GM19455 (cell line): ENCODE results near the gene RIC8B.
"Not testable (repeated sequence)": the region's sequence is repeated elsewhere in the genome, so short reads cannot be mapped to it uniquely, and the experiment has no call there.

ENCODE experiments used
- ATAC-seq: cut with Tn5 transposase; IDR thresholded peaks from one replicate; pipeline ENCODE4 v1.9.1; 2021; ENCODE audit not compliant: unreplicated experiment

Gene RIC8B, protein sequence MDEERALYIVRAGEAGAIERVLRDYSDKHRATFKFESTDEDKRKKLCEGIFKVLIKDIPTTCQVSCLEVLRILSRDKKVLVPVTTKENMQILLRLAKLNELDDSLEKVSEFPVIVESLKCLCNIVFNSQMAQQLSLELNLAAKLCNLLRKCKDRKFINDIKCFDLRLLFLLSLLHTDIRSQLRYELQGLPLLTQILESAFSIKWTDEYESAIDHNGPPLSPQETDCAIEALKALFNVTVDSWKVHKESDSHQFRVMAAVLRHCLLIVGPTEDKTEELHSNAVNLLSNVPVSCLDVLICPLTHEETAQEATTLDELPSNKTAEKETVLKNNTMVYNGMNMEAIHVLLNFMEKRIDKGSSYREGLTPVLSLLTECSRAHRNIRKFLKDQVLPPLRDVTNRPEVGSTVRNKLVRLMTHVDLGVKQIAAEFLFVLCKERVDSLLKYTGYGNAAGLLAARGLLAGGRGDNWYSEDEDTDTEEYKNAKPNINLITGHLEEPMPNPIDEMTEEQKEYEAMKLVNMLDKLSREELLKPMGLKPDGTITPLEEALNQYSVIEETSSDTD

DNA sequence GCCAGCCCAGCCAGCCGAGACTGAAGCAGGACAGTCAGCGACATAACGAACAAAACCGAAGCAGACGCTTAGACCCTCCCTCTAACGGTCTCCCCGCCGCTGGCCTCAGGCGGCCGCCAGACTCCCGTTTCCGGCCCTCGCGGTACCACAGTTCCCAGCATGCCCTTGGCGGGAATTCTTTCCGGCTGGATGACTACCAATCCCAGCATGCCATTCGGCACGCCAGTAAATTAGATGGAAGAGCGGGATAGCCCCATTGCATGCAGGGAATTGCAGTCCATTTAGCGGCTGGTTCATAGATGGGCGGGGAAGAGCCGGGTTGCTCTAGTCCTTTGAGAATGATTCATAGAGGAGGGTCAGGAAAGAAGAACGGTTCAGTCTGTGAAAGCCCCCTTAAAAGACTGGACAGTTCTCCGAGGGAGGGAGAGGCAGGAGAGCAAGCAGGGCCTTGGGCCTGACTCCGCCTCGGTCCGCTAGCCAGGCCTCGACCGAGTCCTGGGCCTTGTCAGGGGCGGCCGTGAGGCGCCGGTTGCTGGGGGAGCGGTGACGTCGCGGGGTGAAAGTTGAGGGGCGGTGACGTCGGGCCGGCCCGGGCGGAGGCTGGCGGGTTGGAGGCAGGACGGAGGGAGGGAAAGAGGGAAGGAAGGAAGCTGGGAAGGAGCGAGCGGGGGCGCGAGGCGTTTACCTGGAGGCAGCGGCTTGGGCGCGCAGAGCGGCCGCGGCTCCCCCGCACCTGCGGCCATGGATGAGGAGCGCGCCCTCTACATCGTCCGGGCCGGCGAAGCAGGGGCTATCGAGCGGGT, at the start of gene RIC8B:
TSS of gene RIC8B (plus strand) at position 678 of the 803 bp plus-strand sequence. CDS start at position 742, 64 bp downstream.
- ATAC-seq: peak; percentile 92

DNA sequence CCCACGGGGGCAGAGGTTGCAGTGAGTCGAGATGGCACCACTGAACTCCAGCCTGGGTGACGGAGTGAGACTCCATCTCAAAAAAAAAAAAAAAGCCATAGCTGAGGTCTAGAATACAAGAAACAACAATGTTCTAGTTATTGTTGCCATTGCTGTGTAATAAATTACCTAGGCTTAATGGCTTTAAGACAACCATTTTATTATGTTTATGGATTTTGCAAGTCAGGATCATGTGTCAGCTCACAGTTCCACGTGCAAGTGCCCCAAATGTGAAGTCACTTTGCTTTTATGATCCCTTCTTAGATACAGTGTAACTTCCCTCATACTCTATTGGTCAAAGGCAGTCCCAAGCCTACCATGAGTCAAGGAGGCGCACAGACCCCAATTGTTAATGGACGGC, 49.5 kb upstream of the RIC8B start:
- no peak for ATAC-seq

DNA sequence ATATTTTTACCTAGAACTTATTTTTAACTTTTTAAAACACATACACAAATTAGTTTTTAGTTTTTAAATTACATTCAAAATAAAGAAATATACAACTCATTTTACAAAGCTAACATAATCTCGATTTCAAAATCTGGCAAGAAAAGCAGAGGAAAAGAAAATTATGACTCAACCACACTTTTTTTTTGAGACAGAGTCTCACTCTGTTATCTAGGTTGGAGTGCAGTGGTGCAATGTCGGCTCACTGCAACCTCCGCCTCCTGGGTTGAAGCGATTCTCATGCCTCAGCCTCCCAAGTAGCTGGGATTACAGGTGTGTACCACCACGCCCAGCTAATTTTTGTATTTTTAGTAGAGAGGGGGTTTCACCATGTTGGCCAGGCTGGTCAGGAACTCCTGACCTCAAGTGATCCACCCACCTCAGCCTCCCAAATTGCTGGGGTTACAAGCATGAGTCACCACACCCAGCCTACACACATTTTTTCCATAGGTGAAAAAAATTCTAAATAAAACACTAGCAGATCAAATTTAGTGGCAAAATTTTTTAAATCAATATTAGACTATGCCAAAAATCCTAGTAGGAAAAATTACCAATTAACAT, 47.8 kb upstream of the RIC8B start:
- ATAC-seq: not testable (repeated sequence)

DNA sequence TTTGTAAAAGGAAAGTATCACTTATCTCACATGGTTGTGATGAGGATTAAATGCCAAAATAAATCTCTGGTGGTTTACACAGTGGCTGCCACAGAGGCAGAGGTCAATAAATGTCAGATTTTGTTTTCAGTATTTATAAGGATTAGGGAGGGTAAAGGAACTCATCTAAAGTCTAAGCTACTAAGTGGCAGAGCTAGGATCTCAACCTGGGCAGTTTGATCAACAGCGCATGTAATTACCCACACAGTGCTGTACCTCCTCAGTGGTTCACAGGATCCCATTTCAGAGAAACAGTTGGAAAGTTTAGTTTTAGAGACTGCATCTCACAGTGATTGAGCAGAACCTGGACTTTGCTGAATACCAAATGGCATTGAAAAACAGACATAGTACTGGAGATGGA, 44.9 kb upstream of the RIC8B start:
- no peak for ATAC-seq

DNA sequence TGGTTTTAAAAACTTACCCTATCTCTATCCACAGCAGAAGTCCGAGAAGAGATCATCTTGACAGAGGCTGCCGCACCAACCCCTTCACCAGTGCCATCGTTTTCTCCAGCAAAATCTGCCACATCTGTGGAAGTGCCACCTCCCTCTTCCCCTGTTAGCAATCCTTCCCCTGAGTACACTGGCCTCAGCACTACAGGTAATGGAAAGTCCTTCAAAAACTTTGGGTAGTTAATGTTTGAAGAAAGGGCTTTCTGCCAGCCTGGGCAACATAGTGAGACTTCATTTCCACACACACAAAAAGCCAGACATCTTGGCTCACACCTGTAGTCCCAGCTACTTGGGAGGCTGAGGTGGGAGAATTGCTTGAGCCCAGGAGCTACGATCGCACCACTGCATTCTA, 41.6 kb upstream of the RIC8B start:
- ATAC-seq: no peak

DNA sequence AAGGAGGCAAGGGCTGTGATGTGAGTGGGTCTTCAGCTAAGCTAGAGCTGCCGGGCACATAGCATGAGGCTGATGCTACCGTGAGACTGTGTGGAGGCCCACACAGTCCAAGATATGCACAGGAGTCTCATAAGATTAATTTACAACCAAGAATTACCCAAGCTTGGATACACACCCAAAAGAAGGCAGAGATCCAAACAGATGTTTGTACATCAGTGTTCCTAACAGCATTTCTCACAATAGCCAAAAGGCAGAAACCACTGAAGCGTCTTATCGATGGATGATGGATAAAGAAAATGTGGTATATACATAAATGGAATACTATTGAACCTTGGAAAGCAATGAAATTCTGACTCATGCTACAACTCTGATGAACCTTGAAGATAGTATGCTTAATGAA, 40.8 kb upstream of the RIC8B start:
- no peak for ATAC-seq

DNA sequence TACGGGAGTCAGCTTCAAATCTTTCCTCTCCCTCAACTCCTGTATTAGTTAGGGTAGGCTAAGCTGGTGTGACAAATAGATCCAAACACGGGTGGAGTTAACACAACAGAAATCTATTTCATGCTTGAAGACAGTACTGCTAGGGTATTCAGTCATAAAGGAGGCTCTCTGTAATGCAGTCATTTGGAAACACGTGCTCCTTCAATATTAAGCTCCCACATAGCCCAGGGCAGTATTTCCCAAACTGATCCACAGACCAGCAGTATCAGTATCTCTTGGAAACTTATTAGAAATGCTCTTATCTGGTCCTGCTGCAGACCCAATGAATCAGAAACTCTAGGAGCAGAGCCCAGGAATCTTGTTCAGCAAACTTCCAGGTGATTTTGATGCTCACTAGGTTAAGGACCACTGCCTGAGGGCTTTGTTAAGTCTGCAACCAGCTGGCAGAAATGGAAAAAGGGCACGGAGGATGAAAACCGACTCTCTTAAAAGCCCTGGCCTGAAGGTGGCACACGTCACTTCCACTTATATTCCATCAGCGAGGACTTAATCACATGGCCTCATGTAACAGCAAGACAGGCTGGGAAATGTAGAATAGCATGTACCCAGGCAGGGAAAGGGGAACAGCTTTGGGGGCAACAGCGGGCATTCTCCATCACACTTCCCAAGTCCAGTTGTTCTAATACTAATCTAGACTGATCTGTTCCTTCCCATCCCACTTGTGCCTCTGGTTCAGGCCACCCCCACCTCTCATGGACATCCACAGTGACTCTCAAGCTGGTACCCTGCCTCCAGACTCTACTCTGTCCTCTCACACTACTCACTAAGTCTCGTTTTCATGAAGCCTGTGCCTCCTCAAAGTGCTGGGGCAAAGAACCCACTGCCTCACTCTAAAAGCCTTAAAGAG, 38.2 kb upstream of the RIC8B start:
- ATAC-seq: no peak

DNA sequence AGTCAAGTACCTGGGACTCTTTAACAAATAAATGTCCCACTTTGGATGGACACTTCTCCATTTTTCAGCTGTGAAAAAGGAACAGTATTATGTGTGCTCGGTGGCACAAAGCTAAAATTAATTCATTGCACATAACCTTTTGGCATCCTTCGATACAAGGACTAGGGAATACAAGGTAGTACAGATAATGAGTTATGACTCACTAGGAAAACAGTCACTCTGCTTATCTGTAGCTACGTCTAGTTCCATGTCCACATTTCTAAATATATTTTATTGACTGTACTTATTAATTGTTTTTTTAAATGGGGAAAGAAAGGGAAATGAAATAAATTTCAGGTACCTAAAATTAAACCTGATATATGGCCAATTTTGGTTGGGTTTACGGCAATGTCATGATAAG, 35.2 kb upstream of the RIC8B start:
- ATAC-seq: no peak

DNA sequence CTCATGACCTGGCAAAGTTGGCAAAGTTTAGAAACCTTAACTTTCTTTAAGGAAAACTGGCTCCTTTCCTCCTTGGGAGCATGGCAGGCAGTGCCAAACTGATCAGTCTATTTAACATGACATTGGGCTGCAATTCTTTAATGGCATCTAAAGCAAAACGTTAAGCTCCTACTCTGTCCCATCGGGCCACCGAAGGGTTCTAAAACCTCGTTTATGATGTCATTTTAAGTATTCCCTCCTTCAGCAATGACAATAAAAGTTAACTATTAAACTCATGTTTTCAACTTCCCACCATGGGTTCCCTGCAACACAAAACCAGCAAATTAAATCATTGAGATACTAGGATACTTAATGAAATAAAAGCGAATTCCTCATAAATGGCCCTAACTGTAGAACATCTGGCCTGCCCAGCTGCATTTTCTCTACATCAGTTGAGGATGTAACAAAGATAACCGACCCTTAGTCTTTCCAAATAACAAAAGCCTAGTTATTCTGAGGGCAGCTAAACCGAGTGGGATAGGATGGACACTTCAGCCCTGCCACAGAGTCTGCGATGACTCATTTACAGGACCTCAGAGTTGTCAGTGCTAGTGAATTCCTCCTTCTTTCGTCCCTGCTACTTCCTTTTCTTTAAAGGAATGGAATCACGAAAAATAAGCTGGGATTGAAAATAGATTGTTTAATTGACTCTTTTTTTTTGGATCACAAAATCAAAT, 34.5 kb upstream of the RIC8B start:
- ATAC-seq: no peak

DNA sequence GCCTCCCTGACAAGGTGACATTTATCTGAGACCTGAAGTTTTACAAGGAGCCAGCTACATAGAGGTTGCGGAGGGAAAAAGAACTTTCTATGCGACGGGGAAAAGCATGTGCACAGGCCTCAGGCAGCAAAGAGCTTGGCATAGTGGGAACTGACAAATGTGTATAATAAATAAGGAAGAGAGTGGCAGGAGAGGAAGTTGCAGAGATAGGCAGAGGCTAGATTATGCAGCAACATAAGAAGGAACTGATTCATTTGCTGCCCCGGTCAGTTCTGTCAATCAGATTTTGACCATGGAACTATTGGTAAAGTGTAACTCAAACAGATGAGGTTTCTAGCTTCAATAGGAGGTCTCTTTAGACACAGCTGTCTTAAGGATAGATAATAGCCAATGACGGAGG, 33.7 kb upstream of the RIC8B start:
- ATAC-seq: no peak

DNA sequence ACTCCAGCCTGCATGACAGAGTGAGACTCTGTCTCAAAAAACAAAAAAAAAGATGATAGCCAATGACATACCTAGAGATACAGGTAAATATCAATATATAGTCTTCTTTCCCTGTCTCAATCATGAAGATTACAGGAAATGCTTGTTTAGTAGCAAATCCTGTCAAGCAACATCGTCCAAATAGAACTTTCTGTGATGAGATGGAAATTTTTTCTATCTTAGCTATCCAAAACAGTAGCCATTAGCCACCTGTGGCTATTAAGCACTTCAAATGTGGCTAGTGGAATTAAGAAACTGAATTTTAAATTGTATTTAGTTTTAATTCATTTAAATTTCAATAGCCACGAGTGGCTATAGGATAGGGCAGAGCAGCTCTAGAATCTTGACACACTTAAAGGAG, 33.2 kb upstream of the RIC8B start:
- ATAC-seq: no peak

DNA sequence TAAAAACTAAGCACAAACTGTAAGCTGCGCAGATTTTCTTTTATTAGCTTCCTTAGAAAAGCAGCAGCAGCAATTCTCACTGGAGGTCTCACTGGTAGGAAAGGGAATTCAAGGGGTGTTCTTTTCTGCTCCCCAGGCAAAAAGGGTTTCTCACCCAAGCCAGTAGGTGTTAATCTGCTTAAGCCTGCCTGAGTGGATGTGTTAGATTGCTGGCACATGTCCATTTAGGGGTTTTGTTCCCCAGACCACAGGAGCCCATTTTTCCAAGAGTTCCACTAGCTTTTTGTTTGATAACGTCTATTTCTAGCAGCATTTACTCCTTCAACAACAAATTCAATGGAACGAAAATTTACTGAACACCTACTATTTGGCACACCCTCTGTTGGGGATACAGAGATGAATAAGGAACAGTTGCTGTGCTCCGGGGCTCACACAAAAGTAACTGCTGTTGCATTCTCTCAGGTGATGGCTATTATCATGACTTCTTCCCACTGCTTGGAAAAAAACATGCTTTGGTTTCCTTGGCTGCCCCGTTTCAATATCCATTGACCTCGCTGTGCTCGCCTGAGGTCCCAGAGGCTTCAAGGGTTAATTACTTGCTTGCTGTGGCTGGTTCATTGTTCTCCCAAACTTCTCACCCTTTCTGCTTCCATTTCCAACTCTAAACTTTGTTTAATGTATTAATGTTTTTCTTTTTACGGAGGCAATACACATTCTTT, 31.1 kb upstream of the RIC8B start:
- no peak for ATAC-seq

DNA sequence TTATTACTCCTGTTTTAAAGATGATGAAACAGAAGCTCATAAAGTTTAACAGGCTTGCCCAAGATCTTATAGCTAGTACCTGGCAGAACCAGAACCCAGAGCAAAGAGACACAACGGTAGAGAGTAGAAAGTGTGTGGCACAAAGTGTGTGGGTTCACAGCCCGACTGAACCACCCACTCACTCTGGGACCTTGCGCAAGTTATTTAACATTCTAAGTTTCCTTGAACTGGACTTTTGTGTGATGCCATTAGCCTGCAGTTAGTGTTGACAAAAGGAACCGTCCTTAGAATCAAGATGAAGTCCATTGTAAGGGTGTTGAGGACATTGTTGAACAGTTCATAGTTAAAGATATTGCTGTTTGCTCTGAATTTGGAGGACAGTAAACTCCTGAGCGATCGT, 29.9 kb upstream of the RIC8B start:
- no peak for ATAC-seq

DNA sequence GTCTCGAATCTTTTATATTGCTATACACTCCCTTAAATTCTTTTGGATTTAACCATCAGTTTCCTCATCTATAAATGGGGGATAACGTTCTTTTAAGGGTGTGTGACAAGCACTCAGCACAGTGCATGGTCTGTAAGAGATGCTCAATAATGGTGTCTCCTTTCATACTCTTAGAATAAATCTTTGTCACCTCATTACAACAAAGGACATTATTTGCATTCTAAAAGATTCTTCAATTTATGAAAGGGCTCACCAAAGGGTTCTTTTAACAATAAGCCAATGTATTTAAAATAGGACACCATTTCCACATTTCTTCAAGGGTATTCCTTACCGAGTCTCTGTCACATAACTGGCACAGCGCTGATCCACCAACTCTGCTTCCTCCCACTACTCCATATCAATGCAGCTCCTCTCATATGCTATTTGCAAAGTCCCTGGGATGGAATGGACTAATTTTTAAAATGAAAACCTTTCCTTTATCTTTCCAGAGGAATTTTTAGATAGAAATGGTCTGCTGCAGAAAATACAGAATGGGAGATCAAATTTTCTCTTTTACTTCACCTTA, 29.2 kb upstream of the RIC8B start:
- ATAC-seq: no peak

DNA sequence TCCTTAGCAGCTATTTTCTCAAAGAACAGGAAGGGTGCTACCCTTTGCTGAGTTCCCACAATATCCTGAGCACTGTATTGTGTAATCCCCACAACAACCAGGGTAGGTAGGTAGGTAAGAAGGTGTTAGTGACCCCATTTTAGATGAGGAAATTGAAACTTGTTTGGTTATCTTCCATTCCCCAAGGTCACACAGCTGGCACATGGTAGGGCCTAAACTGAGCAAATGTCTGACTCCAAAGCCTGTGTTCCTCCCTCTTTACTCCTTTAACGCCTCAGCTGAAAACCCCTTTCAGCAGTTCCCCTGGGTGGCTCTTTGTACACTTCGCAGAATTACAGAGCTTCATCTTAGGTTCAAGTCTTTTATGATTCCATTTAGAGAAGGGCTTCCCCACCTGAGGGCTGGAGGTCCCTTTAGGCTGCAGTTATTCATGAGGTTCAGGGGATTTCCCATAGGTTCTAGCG, 26.5 kb upstream of the RIC8B start:
- no peak for ATAC-seq

DNA sequence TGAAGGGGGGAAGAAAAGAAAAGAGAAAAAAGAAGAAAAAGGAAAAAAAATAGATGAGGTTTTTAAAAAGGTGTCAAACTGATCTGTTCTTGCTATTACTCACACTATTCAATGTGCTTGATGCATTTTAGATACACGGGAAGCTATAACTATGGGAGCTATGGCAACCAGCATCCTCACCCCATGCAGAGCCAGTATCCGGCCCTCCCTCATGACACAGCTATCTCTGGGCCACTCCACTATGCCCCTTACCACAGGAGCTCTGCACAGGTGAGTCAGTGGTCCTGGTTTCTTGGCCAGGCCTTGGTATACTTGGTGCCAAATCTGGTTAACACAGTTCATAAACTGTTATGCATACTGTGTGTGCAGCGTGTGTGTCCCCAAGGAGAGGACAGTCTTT, 24.0 kb upstream of the RIC8B start:
- ATAC-seq: no peak

DNA sequence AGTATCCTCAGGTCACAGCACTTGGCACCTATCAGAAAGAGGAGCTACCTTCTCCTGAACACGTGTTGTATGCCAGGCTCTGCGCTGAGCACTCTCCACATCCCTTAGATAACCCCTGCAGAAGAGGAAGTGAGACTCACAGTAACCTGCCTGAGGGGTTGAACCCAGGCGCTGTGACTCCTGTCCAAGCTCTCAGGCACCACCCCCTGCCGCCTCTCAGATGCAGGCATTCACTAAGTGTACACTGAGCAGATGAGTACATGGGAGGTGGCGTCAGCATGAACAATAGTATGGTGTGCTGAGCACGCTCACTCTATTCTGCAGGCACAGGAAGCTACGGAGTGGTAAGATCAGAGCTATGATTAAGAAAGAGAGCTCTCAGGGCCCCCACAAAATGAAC, 21.0 kb upstream of the RIC8B start:
- peak; percentile 98 for ATAC-seq

DNA sequence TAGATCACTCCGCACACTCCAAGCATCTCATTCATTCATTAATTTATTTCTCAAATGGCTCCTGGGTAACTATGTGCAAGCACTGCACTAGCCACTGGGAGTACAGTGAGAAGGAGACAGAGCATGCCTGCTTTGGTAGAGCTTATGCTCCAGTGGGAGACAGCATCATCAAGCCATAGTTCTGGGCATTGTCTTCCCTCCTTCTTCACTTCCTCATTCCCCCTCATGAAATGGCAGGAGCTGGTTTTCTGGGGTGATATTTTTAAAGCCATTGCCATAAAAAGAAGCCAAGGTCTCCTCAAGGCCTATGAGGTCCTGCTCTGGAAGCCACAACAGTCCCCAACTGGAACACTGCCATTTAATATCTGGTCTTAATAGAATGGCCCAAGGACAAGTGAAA, 20.2 kb upstream of the RIC8B start:
- no peak for ATAC-seq
